Upper lobe of left lung (tissue), 4 donors: ENCODE results near the gene KIF22.

Experiments used
- POLR2A ChIP-seq, 4 donors: fragments of 450-650 bp; IDR thresholded peaks; one replicate each; pipeline ENCODE4 v1.5.1; 2016 to 2017; ENCODE audit warnings: antibody characterized with exemption in 4 of 4, mild to moderate bottlenecking in 2 of 4
- POLR2AphosphoS5 ChIP-seq, 2 donors: sonication (generic); formaldehyde crosslinking; IDR thresholded peaks; one replicate each; pipeline ENCODE4 v1.5.1; 2017; ENCODE audit warnings: antibody characterized with exemption in 2 of 2
- TF ChIP-seq, protein P1 (sequence below), 6 experiments: fragments of 450-650 bp in 4 of 6; fragments of 200-600 bp in 2 of 6; sonication (generic) in 2 of 6; IDR thresholded peaks; one replicate each; pipeline ENCODE4 v1.5.1; 2016 to 2019; ENCODE audit warnings: antibody characterized with exemption in 6 of 6

DNA sequence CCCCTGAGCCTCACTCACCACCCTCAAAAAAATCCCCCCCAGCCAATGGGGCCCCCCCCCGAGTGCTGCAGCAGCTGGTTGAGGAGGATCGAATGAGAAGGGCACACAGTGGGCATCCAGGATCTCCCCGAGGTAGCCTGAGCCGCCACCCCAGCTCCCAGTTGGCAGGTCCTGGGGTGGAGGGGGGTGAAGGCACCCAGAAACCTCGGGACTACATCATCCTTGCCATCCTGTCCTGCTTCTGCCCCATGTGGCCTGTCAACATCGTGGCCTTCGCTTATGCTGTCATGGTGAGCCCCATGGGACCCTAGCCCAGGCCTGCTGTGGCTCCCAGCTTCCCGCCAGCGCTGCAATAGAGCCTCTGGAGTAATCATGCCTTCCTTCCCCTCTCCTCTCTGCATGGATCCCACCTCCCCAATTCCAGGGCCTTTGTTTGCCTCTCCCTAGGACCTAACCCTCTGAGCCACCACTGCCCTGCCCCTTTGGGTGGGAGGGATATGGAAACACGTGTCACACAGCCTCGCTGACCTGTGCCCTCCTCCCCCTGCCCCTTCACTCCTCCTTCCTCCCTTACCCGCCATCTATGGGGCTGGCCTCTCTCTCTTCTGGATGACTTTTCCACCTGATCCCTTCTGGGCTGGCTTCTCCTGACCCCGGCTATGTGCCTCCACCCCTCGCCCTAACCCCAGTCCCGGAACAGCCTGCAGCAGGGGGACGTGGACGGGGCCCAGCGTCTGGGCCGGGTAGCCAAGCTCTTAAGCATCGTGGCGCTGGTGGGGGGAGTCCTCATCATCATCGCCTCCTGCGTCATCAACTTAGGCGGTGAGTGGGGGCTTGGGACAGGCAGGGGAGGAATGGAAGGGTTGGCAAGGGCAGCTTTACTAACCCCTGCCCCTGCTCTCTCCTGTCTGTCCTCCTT is 23.4 kb downstream of the KIF22 start:
- TF ChIP-seq, protein P1, sequence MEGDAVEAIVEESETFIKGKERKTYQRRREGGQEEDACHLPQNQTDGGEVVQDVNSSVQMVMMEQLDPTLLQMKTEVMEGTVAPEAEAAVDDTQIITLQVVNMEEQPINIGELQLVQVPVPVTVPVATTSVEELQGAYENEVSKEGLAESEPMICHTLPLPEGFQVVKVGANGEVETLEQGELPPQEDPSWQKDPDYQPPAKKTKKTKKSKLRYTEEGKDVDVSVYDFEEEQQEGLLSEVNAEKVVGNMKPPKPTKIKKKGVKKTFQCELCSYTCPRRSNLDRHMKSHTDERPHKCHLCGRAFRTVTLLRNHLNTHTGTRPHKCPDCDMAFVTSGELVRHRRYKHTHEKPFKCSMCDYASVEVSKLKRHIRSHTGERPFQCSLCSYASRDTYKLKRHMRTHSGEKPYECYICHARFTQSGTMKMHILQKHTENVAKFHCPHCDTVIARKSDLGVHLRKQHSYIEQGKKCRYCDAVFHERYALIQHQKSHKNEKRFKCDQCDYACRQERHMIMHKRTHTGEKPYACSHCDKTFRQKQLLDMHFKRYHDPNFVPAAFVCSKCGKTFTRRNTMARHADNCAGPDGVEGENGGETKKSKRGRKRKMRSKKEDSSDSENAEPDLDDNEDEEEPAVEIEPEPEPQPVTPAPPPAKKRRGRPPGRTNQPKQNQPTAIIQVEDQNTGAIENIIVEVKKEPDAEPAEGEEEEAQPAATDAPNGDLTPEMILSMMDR (IDR thresholded peaks at IDR 0.05), result no peak
- TF ChIP-seq POLR2A (IDR thresholded peaks at IDR 0.05), result no peak
- TF ChIP-seq POLR2AphosphoS5 (IDR thresholded peaks at IDR 0.05), result no peak
